RWPE1 (cell line): ENCODE data around the gene GPC6.
"Not testable (repeated sequence)": the region's sequence is repeated elsewhere in the genome, so short reads cannot be mapped to it uniquely, and the experiment has no call there.

Source experiments
- CTCF ChIA-PET: fragments of 350-600 bp; sonication (Branson Sonifier 250); formaldehyde crosslinking; extraction: SDS; loops from one replicate; lab custom pipeline; 2021; lab: Yijun Ruan, JAX
- POLR2A ChIA-PET: fragments of 400-600 bp; formaldehyde crosslinking; extraction: SDS; loops from one replicate; lab custom pipeline; 2020; ENCODE audit warnings: antibody characterized with exemption; ENCODE audit not compliant: low non-redundant PET; lab: Yijun Ruan, JAX
- DNase-seq: peaks from one replicate; pipeline ENCODE4 v3.0.0; 2012; ENCODE audit warnings: low spot score
- H3K27ac ChIP-seq: fragments of 450-650 bp; 2 replicates; pipeline ENCODE4 v1.5.1; 2017
- CTCF ChIP-seq: fragments of 450-650 bp; conservative IDR thresholded peaks from 2 replicates; pipeline ENCODE4 v1.5.1; 2017; ENCODE audit warnings: low read depth, mild to moderate bottlenecking

Gene GPC6

GRCh38 chr13:93477238-93477637, 250.6 kb downstream of the GPC6 start:
- TF ChIP-seq CTCF: no peak
- ChIA-PET CTCF (no interaction called here), POLR2A (no interaction called here)
- no peak for DNase-seq
- no peak overlapping the region for H3K27ac ChIP-seq

GRCh38 chr13:93480553-93481106, 254.0 kb downstream of the GPC6 start:
- no peak for TF ChIP-seq CTCF
- ChIA-PET CTCF (no interaction called here), POLR2A (no interaction called here)
- H3K27ac ChIP-seq: no peak overlapping the region
- DNase-seq: no peak

- POLR2A ChIA-PET, DNase-seq, CTCF ChIA-PET: not testable (repeated sequence)
Observed at GRCh38 chr13:93496117-93496516, 269.5 kb downstream of the GPC6 start.

GRCh38 chr13:93496985-93497673, 270.5 kb downstream of the GPC6 start:
- ChIA-PET CTCF (no interaction called here), POLR2A (no interaction called here)
- TF ChIP-seq CTCF: no peak
- no peak for DNase-seq
- H3K27ac ChIP-seq: no peak overlapping the region

More at GRCh38 chr13:93496117-93496516, 269.5 kb downstream of the GPC6 start:
- H3K27ac ChIP-seq: not testable (repeated sequence)

DNA sequence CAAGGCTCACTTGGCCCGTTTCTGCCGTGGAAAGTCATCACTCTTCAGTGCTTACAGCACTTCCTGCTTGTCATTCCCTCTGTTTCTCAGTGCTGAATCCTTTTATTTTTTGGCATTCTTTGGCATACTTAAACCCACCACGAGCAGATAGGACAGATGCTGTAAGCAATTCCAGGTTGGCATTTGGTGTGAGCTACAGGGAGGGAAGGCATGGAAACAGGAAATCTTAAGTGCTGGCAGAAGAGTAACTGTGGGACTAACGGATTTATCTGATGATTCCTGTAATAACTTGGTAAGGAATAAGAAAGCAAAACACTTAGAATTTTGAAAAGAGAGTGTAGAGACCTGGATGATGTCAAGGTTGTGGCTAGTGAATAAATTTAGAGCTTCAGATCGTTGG, 273.4 kb downstream of the GPC6 start:
- CTCF ChIA-PET: no interaction called here
- TF ChIP-seq CTCF: no peak
- DNase-seq: no peak
- no peak overlapping the region for H3K27ac ChIP-seq
- POLR2A ChIA-PET: no interaction called here

- DNase-seq: no peak
- CTCF ChIA-PET: no interaction called here
- TF ChIP-seq CTCF: no peak
- no peak overlapping the region for H3K27ac ChIP-seq
- POLR2A ChIA-PET: no interaction called here
Observed at GRCh38 chr13:93502071-93502470, 275.5 kb downstream of the GPC6 start.

DNA sequence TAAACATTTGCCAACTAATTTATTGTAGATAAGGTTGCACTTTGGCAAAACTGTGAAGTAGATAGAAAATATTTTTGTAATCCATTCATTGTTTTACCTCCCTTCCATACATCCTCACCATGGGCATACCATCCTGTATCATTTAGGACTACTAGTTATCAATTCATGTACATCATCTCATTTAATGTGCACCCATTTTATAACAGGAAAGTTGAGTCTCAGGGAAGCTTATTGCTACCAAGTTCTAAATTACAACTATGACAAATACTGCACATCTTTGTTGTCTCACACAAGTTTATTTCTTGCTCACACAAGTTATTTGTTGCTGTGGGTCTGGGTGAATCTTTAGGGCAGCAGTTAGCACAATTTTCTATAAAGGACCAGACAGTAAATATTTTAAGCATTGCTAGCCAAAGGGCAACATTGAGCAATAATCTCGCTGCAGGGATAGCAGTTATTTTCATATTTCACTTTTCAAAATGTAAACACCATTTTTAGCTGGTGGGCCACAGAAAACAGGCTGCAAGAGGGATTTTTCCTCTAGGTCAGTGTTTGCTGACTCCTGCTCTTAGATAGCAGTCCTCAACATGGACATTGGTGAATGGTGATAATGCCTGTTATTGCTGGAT, 276.5 kb downstream of the GPC6 start:
- POLR2A ChIA-PET: no interaction called here
- TF ChIP-seq CTCF: no peak
- no peak for DNase-seq
- CTCF ChIA-PET: no interaction called here
- H3K27ac ChIP-seq: no peak overlapping the region
